Measurements from ENCODE around the gene SYT11. TPM values are rescaled to one million over a fixed set of nuclear protein-coding genes. Genes with fewer than 3 reads are reported as not detected.

The SYT11 gene
- total and polyA plus RNA-seq, 10 of the 15 experiments (the other 5 are each of a cell fraction or from before 2014, with no cell fraction given): 7.7 to 21.2 (median 13.5) TPM

GRCh38 chr1:155856975-155857930 is 2.1 kb upstream of the SYT11 start, which contains the start of gene GON4L (continued):
- TF ChIP-seq MYC (IDR thresholded peaks at IDR 0.05; ENCODE audit: insufficient read depth, insufficient read length, insufficient replicate concordance, low read length, severe bottlenecking) (no peak), RCOR1 (conservative IDR thresholded peaks at IDR 0.05; ENCODE audit: low read depth, low read length) (no peak), NFIC (IDR thresholded peaks at IDR 0.05; ENCODE audit: low read depth, low read length) (no peak), RAD21 (IDR thresholded peaks at IDR 0.05; ENCODE audit: insufficient read depth, low read depth, low read length) (no peak), BACH1 (IDR thresholded peaks at IDR 0.05; ENCODE audit: borderline replicate concordance) (no peak), FOXK2 (IDR thresholded peaks at IDR 0.05) (no peak), RELA (IDR thresholded peaks at IDR 0.05; ENCODE audit: borderline replicate concordance, partially characterized antibody) (peak; percentile 16), RFX5 (IDR thresholded peaks at IDR 0.05; ENCODE audit: low read depth, low read length) (no peak), KDM1A (IDR thresholded peaks at IDR 0.05; ENCODE audit: borderline replicate concordance) (no peak), NR2C2 (IDR thresholded peaks at IDR 0.05; ENCODE audit: borderline replicate concordance, control insufficient read depth, insufficient read length, low read depth) (no peak), SUZ12 (IDR thresholded peaks at IDR 0.05; ENCODE audit: unreplicated experiment) (no peak), CEBPB (IDR thresholded peaks at IDR 0.05; ENCODE audit: borderline replicate concordance in 1 of 2, low read depth in 2 of 2, low read length in 2 of 2) (no peak), ZNF622 (IDR thresholded peaks at IDR 0.05) (no peak), FOXM1 (IDR thresholded peaks at IDR 0.05; ENCODE audit: low read depth, low read length) (no peak), TAF1 (IDR thresholded peaks at IDR 0.05; ENCODE audit: borderline replicate concordance, low read depth, low read length) (peak; percentile 70; the same call in 1 of the 2 replicates), WRNIP1 (IDR thresholded peaks at IDR 0.05; ENCODE audit: borderline replicate concordance, low read depth, low read length) (no peak), NR2C1 (IDR thresholded peaks at IDR 0.05) (no peak), MTA2 (IDR thresholded peaks at IDR 0.05; ENCODE audit: low read depth) (peak; percentile 29; the same call in 1 of the 2 replicates), KLF5 (IDR thresholded peaks at IDR 0.05; ENCODE audit: partially characterized antibody) (peak; percentile 70), TCF12 (IDR thresholded peaks at IDR 0.05; ENCODE audit: low read depth, low read length) (no peak; the same call in 1 of the 2 replicates), CHD4 (IDR thresholded peaks at IDR 0.05) (no peak), EED (IDR thresholded peaks at IDR 0.05; ENCODE audit: low read depth) (0 out of 2 replicates have a peak, but pooled peaks have one; percentile 19), GATAD2B (conservative IDR thresholded peaks at IDR 0.05; ENCODE audit: low read depth) (no peak; the same call in 1 of the 2 replicates), SUPT20H (IDR thresholded peaks at IDR 0.05; ENCODE audit: borderline replicate concordance, control insufficient read depth, low read depth, low read length) (no peak), EGR1 (IDR thresholded peaks at IDR 0.05; ENCODE audit: borderline replicate concordance in 1 of 2, low read depth in 2 of 2, low read length in 2 of 2) (peak in 1 of 2 experiments; percentile 80; a peak in 1 of 3 replicates), TARDBP (IDR thresholded peaks at IDR 0.05; ENCODE audit: borderline replicate concordance) (no peak)
- TF ChIP-seq, protein P1, sequence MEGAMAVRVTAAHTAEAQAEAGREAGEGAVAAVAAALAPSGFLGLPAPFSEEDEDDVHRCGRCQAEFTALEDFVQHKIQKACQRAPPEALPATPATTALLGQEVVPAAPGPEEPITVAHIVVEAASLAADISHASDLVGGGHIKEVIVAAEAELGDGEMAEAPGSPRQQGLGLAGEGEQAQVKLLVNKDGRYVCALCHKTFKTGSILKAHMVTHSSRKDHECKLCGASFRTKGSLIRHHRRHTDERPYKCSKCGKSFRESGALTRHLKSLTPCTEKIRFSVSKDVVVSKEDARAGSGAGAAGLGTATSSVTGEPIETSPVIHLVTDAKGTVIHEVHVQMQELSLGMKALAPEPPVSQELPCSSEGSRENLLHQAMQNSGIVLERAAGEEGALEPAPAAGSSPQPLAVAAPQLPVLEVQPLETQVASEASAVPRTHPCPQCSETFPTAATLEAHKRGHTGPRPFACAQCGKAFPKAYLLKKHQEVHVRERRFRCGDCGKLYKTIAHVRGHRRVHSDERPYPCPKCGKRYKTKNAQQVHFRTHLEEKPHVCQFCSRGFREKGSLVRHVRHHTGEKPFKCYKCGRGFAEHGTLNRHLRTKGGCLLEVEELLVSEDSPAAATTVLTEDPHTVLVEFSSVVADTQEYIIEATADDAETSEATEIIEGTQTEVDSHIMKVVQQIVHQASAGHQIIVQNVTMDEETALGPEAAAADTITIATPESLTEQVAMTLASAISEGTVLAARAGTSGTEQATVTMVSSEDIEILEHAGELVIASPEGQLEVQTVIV (IDR thresholded peaks at IDR 0.05; ENCODE audit: borderline replicate concordance, partially characterized antibody): peak; percentile 68
- TF ChIP-seq, protein P2, sequence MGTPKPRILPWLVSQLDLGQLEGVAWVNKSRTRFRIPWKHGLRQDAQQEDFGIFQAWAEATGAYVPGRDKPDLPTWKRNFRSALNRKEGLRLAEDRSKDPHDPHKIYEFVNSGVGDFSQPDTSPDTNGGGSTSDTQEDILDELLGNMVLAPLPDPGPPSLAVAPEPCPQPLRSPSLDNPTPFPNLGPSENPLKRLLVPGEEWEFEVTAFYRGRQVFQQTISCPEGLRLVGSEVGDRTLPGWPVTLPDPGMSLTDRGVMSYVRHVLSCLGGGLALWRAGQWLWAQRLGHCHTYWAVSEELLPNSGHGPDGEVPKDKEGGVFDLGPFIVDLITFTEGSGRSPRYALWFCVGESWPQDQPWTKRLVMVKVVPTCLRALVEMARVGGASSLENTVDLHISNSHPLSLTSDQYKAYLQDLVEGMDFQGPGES (IDR thresholded peaks at IDR 0.05): no peak

Measured in GM12878 (cell line).